Ovary (tissue), 3 donors: ENCODE data around the gene ERG.

Experiments
- CTCF ChIP-seq, 3 donors: fragments of 450-650 bp in 2 of 3; fragments of 200-600 bp in 1 of 3; IDR thresholded peaks; one replicate each; pipeline versions ENCODE4 v1.5.1 to v1.8.0; 2016 to 2022; ENCODE audit warnings: antibody characterized with exemption in 3 of 3, mild to moderate bottlenecking in 1 of 3
- EP300 ChIP-seq: sonication (generic); formaldehyde crosslinking; IDR thresholded peaks from one replicate; pipeline ENCODE4 v1.6.1; 2017; ENCODE audit warnings: antibody characterized with exemption
- POLR2A ChIP-seq: fragments of 450-650 bp; IDR thresholded peaks from one replicate; pipeline ENCODE4 v1.6.1; 2017; ENCODE audit warnings: antibody characterized with exemption, mild to moderate bottlenecking, moderate library complexity
- donor health status: DM: no; HTN: no; CAD: no.

- TF ChIP-seq CTCF (IDR thresholded peaks at IDR 0.05) (no peak), POLR2A (no peak), EP300 (no peak)
These were observed 22.8 kb downstream of the ERG start for GRCh38 chr21:38475519-38475918.
